Panc1 (cell line): ENCODE data around the gene ENTPD5. TPM values are rescaled to one million over a fixed set of nuclear protein-coding genes. Genes with fewer than 3 reads are reported as not detected.

ENCODE experiments used
- ATAC-seq: fragments of 200-7000 bp; cut with Tn5 transposase; 2 replicates; pipeline ENCODE4 v1.9.1; 2020; ENCODE audit warnings: mild to moderate bottlenecking, moderate library complexity
- BruUV-seq: library from RNA; stranded (reverse); fragments of 400-500 nt; replicated peaks from 2 replicates; lab custom pipeline; 2021; lab: Mats Ljungman, UMichigan
- CTCF ChIA-PET: fragments of 300-600 bp; sonication (Branson Sonifier 250); formaldehyde crosslinking; loops from one replicate; lab custom pipeline; 2022; ENCODE audit warnings: antibody characterized with exemption; lab: Charles Lee
- POLR2A ChIA-PET: fragments of 300-600 bp; sonication (Branson Sonifier 250); formaldehyde crosslinking; loops from one replicate; lab custom pipeline; 2022; ENCODE audit warnings: antibody characterized with exemption; lab: Charles Lee
- DNase-seq: peaks from one replicate; pipeline ENCODE4 v3.0.0-alpha.2; 2010; ENCODE audit warnings: low read depth, low spot score
- H3K27ac ChIP-seq: 2 replicates; pipeline ENCODE4 v1.5.1; 2011; ENCODE audit warnings: mild to moderate bottlenecking, low read length, inconsistent platforms
- H3K27me3 ChIP-seq: fragments of 200-500 bp; sonication (Bioruptor generic); 2 replicates; pipeline ENCODE4 v1.6.0; 2014; ENCODE audit warnings: low read length, inconsistent platforms; ENCODE audit not compliant: control insufficient read depth, insufficient read depth
- H3K36me3 ChIP-seq: fragments of 200-500 bp; sonication (Bioruptor generic); 2 replicates; pipeline ENCODE4 v1.5.1; 2014; ENCODE audit warnings: inconsistent platforms, mild to moderate bottlenecking, low read length, moderate library complexity; ENCODE audit not compliant: control insufficient read depth, insufficient read depth
- H3K4me1 ChIP-seq: 2 replicates; pipeline ENCODE4 v1.5.1; 2011; ENCODE audit warnings: inconsistent platforms, mild to moderate bottlenecking, low read length, moderate library complexity; ENCODE audit not compliant: control insufficient read depth, insufficient read depth
- H3K4me3 ChIP-seq, 2 experiments: 2 replicates each; pipeline ENCODE4 v1.5.1; 2011 to 2012; ENCODE audit warnings: low read depth in 2 of 2, low read length in 2 of 2, mild to moderate bottlenecking in 2 of 2, inconsistent platforms in 1 of 2, moderate library complexity in 1 of 2
- H3K9me3 ChIP-seq: fragments of 200-500 bp; sonication (Bioruptor generic); 2 replicates; pipeline ENCODE4 v1.5.1; 2014; ENCODE audit warnings: low read depth, mild to moderate bottlenecking, inconsistent platforms, low read length, moderate library complexity; ENCODE audit not compliant: control insufficient read depth, insufficient read depth
- CTCF ChIP-seq: fragments of 450-650 bp; IDR thresholded peaks from 2 replicates; pipeline ENCODE4 v1.5.1; 2017; ENCODE audit warnings: mild to moderate bottlenecking
- POLR2AphosphoS5 ChIP-seq: IDR thresholded peaks from 2 replicates; pipeline ENCODE4 v1.6.1; 2012; ENCODE audit warnings: mild to moderate bottlenecking, low read depth, low read length, moderate library complexity
- REST ChIP-seq, 2 experiments: IDR thresholded peaks; 2 replicates each; pipeline ENCODE4 v1.6.1; 2011 to 2012; ENCODE audit warnings: low read depth in 2 of 2, control low read depth in 1 of 2, low read length in 1 of 2, mild to moderate bottlenecking in 1 of 2, moderate library complexity in 1 of 2; ENCODE audit not compliant: insufficient read depth in 1 of 2
- SIN3A ChIP-seq: IDR thresholded peaks from 2 replicates; pipeline ENCODE4 v1.6.1; 2012; ENCODE audit warnings: low read depth, mild to moderate bottlenecking, low read length, moderate library complexity, borderline replicate concordance; ENCODE audit not compliant: insufficient read depth
- TCF7L2 ChIP-seq: IDR thresholded peaks from 2 replicates; pipeline ENCODE4 v1.6.1; 2011; ENCODE audit warnings: mild to moderate bottlenecking, low read depth, low read length, inconsistent platforms
- in situ Hi-C: cut with HindIII; loops from 2 replicates; pipeline ENCODE4 v1.10.0; 2016; ENCODE audit warnings: low sequenced_read_pairs, low pct_unique_long_range_greater_than_20kb
- intact Hi-C: fragments of 100-400 bp; cut with micrococcal nuclease; formaldehyde crosslinking; loops from one replicate; pipeline ENCODE4 v1.10.0; 2022; ENCODE audit not compliant: unreplicated experiment
- total RNA-seq: library from RNA; stranded (reverse); gene quantifications from one replicate; pipeline ENCODE4 v1.2.1, GENCODE V29; 2021; ENCODE audit not compliant: unreplicated experiment

The ENTPD5 gene
- total RNA-seq, 1 experiment from 2014 or later = 13.0 TPM

GRCh38 chr14:74038020-74038859, 19.2 kb upstream of the ENTPD5 start:
- ChIA-PET POLR2A (no interaction called here), CTCF (interaction anchor here (0.6 to 0.7 kb wide), 2 partner anchors 306 to 308 kb away, joined by 3 read pairs; no protein-coding TSS in a partner anchor)
- DNase-seq (no peak), ATAC-seq (peak; percentile 72; the same call in 1 of the 2 replicates)
- no peaks in the 10 kb centered on the region for H3K36me3 ChIP-seq
- intact Hi-C loops (no loop called here), in situ Hi-C loops (no loop called here)
- no peaks in the 10 kb centered on the region for H3K27me3 ChIP-seq
- no peak overlapping the region for H3K4me3 ChIP-seq
- H3K9me3 ChIP-seq = no peaks in the 10 kb centered on the region
- TF ChIP-seq CTCF (peak; percentile 65), TCF7L2 (no peak)
- BruUV-seq = no TSS peak
- no peaks in the 10 kb centered on the region for H3K4me1 ChIP-seq
- H3K27ac ChIP-seq = no peak overlapping the region

- CTCF ChIA-PET = interaction anchor here (0.7 kb wide), 3 partner anchors 85 to 545 kb away, joined by 5 to 8 read pairs (median 7); partner anchors contain the start of genes COQ6 and RIOX1
- BruUV-seq = no TSS peak
- Histone ChIP-seq H3K36me3 (no peaks in the 10 kb centered on the region), H3K4me1 (no peaks in the 10 kb centered on the region), H3K27me3 (no peaks in the 10 kb centered on the region), H3K4me3 (no peak overlapping the region), H3K9me3 (no peaks in the 10 kb centered on the region), H3K27ac (no peak overlapping the region)
- DNase-seq (no peak), ATAC-seq (no peak)
- in situ Hi-C loops (no loop called here), intact Hi-C loops (no loop called here)
- TF ChIP-seq REST (IDR thresholded peaks at IDR 0.05; ENCODE audit: insufficient read depth in 1 of 2, low read depth in 2 of 2, low read length in 1 of 2) (no peak), POLR2AphosphoS5 (no peak), TCF7L2 (no peak), CTCF (no peak), SIN3A (no peak)
- POLR2A ChIA-PET = interaction anchor here (0.7 kb wide), 1 partner anchor 278 kb away, joined by 4 read pairs; no protein-coding TSS in a partner anchor
These were observed 16.5 kb upstream of the ENTPD5 start for GRCh38 chr14:74035556-74035955.
